NCI-H748 (cell line): ENCODE data around the gene XIRP2.
"Not testable (repeated sequence)": the region's sequence is repeated elsewhere in the genome, so short reads cannot be mapped to it uniquely, and the experiment has no call there.

Experiments used
- DNase-seq: peaks from one replicate; lab custom pipeline; 2025; ENCODE audit not compliant: unreplicated experiment; lab: John Stamatoyannopoulos, UW

XIRP2 gene

DNA sequence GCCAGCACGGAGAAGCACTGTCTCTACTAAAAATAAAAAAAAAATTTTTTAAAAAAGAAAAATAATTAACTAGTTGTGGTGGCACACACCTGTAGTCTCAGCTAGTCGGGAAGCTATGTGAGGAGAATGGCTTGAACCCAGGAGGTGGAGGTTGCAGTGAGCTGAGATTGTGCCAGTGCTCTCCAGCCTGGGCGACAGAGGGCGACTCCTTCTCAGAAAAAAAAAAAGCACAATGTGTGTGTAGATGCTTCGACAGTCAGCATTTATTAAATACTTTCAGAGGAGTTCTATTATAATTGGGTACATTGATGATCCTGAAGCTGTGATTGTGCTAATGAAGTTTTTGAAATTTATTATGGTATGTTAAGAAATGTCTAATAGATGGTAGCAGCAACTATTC is 46.5 kb downstream of the XIRP2 start:
- DNase-seq, result no peak

DNA sequence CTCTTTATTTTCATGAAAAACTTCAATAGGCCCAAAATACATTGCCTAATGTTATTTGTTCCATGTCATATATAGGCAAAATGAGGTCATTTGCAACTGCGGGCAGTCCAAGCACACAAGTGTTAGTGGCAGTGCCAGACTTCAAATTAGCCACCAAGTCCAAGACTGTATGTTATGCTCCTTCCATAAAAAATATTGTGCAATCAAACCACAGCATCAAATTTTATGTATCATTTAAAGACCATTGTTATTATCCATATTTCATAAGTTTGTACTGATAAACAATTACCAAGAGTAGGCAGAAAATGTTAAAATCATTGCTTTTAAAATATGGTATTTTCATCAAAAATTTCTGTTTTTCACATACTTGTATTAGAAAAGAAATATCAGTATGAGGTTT is 54.1 kb downstream of the XIRP2 start:
- DNase-seq, result no peak

DNA sequence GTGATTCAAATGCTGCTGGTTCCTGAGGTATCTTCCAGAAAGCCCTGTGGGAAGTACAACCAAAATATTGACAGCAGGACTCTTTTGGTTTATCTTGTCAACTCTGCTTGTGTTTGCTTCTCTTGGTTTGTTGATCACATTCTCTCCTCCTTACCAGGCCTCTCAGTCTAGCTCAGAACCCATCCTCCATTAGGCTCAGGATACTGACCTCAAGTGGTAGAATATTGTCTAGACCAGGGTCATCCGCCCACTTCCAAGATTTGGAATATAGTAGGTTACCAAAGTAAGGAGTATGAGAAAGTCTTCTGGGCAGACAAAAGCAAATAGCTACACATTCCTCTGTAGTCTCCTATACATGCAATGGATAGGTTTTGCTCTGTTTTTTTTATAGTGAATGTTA is 56.6 kb downstream of the XIRP2 start:
- DNase-seq, result no peak

GRCh38 chr2:166957686-166958085 is 69.4 kb downstream of the XIRP2 start:
- no peak for DNase-seq

- DNase-seq, result no peak
Observed at GRCh38 chr2:166958986-166959481, 70.8 kb downstream of the XIRP2 start.

GRCh38 chr2:166959556-166959955 is 71.3 kb downstream of the XIRP2 start:
- no peak for DNase-seq

DNA sequence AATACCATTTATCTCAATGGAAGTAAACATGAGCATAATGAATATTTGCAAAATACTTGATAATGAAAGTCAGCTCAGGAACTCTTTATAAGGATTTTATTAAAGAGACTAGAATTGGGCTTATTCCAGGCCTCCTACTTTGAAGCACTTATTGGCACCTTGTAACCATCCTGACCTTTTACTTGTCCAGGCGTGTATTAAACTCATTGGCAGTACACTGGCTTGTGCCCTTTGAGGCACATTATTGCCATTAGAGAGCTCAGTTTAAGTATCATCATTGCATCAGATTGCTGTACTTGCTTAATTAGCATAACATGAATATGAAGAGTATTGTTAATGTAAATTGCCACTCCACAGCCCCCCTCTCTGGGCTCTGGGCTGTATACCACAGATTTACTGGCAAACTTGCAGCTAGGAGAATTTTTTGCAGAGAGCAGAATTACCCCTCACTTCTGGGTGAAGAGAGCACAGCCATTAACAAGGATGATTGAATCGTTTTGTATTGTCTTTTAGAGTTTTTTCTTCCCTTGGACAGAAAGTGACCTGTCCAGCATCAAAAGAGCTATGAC is 72.5 kb downstream of the XIRP2 start:
- DNase-seq, result no peak

GRCh38 chr2:166961933-166962332 is 73.7 kb downstream of the XIRP2 start:
- no peak for DNase-seq

- DNase-seq, result no peak
Observed at GRCh38 chr2:166969486-166969885, 81.2 kb downstream of the XIRP2 start.

DNA sequence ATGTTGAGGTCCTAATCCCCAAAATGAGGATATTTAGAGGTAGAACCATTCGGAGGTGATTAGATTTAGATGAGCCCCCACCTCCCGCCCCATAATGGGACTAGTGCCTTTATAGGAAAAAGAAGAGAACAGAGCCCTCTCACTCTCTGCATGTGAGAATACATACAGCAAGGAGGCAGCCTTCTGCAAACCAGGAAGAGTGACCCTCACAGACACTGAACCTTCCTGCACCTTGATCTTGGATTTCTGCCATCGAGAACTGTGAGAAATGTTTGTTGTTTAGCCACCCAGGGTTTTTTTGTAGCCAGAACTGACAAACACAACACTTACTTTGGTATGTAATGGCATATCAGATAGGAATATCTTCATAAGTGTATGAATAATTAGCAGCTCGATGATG is 83.7 kb downstream of the XIRP2 start:
- DNase-seq, result no peak

DNA sequence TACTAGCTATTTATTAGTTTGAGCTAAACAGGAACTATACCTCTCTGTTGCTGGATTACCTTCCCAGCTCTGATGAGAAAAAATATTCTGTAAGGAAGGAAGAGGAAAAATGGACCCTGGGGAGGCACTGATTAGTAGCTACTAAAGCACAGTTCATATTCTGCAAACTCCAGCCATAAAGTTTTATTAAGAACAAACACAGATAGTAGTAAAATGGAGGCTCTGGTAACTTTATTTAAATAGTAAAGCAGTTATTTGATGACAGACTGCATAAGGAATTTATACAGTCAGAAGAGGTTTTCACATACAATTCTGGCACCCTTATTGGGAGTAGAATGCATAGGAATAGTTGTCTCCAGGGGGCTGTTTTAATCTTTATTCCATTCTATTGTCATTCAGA is 84.1 kb downstream of the XIRP2 start:
- no peak for DNase-seq

DNA sequence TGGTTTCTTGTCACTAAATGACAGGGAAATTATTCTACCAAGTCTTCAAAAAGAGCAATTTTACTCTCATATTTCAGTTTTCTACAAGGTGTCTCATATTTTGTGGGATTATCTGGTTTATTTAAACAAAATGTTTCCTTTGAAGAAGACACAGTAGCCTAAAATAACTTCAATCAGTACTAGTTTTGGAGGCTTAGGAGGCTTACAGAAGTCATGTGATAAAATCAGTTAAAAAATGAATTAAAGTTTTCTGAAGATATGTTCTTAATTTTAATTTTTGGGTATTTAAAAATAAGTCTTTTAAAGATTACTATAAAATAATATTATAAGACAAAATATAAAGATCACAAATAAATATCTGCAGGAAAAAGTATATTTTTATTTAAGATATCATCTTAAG is 95.9 kb downstream of the XIRP2 start:
- no peak for DNase-seq

GRCh38 chr2:166984797-166985196 is 96.5 kb downstream of the XIRP2 start:
- no peak for DNase-seq

DNA sequence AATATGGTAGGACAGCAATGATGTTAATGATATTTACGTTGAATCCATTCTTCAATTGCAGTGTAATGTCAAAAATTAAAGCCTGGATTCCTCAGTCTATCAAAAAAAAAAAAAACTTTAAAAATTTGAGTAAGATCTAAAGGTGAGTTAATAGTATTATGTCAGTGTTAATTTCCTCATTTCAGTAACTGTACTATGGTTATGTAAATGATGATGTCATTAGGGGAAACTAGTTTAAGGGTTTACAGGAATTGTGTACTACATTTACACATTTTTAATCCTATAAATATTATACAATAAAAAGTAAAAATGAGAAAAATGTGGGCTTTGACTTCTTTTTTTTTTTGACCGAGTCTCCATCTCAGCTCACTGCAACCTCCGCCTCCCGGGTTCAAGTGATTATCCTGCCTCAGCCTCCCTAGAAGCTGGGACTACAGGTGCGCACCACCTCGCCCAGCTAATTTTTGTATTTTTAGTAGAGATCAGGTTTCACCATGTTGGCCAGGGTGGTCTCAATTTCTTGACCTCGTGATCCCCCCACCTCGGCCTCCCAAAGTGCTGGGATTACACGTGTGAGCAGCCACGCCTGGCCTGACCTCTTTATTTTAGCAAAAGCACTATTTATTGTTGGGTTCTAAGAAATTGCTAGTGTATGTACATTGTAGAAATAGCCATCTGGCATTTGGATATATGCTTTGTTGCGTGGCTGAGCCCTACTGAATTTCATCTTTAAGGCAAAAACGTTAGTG is 106.5 kb downstream of the XIRP2 start:
- no peak for DNase-seq

- DNase-seq, result no peak
Observed at GRCh38 chr2:166996465-166996864, 108.2 kb downstream of the XIRP2 start.

DNA sequence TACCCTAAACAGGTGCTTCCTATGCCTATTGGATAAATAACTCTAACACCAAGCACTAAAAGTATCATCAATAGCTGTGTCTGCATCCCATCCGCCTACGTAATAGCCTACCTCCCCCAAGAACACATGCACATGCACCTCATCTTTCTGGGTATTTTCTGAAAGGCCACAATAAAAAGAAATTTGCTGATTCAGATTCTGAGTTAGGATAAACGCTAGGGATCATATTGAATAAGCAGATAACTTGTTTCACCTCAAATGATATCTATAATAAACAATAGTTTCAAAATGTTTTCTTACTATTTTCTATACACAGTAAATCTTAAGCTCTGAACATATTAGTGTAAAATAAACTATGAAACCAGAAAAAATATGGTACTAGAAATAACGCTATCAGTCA is 112.9 kb downstream of the XIRP2 start:
- no peak for DNase-seq

- DNase-seq, result no peak
Observed at GRCh38 chr2:167005096-167005495, 116.8 kb downstream of the XIRP2 start.

DNA sequence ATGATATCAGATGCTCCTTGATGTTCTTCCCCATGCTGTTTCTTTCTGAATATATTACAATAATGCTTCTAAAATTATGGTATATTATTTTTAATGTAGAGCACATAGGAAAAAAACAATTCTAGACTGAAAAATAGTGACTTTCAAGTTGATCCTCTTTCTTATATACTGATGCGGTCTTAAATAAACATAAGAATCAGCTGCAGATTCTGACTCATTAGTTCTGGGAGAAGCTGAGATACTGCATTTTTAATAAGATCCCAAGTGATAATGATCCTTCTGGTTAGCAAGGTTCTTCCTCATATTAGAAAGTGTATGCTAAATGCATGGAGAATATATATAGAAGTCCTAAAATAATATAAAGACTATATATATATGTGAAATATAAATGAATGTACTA is 124.9 kb downstream of the XIRP2 start:
- no peak for DNase-seq

GRCh38 chr2:167015806-167016205 is 127.5 kb downstream of the XIRP2 start:
- DNase-seq, result no peak

GRCh38 chr2:167017021-167017420 is 128.7 kb downstream of the XIRP2 start:
- no peak for DNase-seq

DNA sequence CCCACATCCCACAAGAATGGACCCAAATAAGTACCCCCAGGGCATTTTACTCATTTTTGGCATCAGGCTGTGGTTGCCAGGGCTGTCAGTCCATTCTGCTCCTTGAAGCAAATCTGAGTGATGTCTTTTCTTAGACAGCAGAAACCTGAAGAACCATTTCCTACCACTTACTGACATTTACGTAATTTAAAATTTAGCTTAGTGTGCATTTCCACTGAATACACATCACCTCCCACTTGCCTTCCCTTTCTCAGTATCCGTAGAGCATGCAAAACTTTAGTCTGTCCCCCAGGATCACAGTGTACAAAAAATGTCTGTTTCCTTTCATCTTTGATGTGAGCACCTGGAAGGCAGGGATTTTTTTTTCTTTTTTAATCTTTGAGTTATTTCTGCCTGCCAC is 130.3 kb downstream of the XIRP2 start:
- DNase-seq, result no peak

DNA sequence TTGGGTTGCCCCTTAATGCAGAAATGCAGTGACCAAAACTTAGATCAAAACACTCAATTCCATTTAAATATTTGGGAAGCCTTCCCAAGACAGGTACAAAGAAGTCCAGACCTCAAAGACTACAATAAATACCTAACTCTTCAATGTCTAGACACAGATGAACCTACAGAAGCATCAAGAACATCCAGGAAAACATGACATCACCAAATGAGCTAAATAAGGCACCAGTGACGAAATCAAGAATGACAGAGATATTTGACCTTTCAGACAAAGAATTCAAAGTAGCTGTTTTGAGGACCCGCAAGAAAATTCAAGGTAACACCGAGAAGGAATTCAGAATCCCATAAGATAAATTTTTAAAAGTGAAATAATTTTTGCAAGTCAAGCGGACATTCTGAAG is 140.2 kb downstream of the XIRP2 start:
- DNase-seq, result no peak

DNA sequence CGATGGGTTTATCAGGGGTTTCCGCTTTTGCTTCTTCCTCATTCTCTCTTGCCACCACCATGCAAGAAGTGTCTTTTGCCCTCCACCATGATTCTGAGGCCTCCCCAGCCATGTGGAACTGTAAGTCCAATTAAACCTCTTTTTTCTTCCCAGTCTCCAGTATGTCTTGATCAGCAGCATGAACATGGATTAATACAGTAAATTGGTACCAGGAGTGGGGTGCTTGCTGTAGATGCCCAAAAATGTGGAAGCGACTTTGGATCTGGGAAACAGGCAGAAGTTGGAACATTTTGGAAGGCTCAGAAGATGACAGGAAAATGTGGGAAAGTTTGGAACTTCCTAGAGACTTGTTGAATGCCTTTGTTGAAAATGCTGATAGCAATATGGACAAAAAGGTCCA is 146.7 kb downstream of the XIRP2 start:
- not testable (repeated sequence) for DNase-seq
